Endothelial cell of umbilical vein (primary cell): ENCODE measurements around the gene TECPR2. TPM values are rescaled to one million over a fixed set of nuclear protein-coding genes. Genes with fewer than 3 reads are reported as not detected.

Experiments used
- BruUV-seq: library from RNA; stranded (reverse); fragments of 400-500 nt; replicated peaks from 2 replicates; lab custom pipeline; 2021; lab: Mats Ljungman, UMichigan
- CTCF ChIA-PET: fragments of 300-600, 350-600 bp; sonication (Branson Sonifier 250); formaldehyde crosslinking; loops from one replicate; lab custom pipeline; 2021; ENCODE audit warnings: antibody characterized with exemption, inconsistent platforms; lab: Charles Lee
- POLR2A ChIA-PET: fragments of 300-600, 350-600 bp; sonication (Branson Sonifier 250); formaldehyde crosslinking; loops from one replicate; lab custom pipeline; 2021; ENCODE audit warnings: antibody characterized with exemption, inconsistent platforms; lab: Charles Lee
- DNase-seq: peaks from one replicate; pipeline ENCODE4 v3.0.0-alpha.2; 2011; ENCODE audit warnings: low read depth, low spot score
- FAIRE-seq: peaks from 2 replicates; lab custom pipeline; 2011; peaks lifted over from hg19 to GRCh38; lab: Jason Lieb, UNC
- H2AFZ ChIP-seq: 2 replicates; pipeline ENCODE4 v1.6.0; 2012; ENCODE audit warnings: low read depth, low read length, control low read depth, inconsistent platforms
- H3K27ac ChIP-seq: 2 replicates; pipeline ENCODE4 v1.5.1; 2011; ENCODE audit warnings: low read depth, mild to moderate bottlenecking, control low read depth, low read length, moderate library complexity; ENCODE audit not compliant: insufficient read depth
- H3K27me3 ChIP-seq, 2 experiments: 2 replicates each; pipeline versions ENCODE4 v1.6.0 to v1.6.1; 2011; ENCODE audit warnings: low read length in 2 of 2, mixed read lengths in 1 of 2; ENCODE audit not compliant: control insufficient read depth in 2 of 2, insufficient read depth in 2 of 2
- H3K36me3 ChIP-seq, 2 experiments: 2 replicates in 1 of 2; 3 replicates in 1 of 2; pipeline ENCODE4 v1.5.1; 2011; ENCODE audit warnings: low read length in 2 of 2, mild to moderate bottlenecking in 1 of 2, moderate library complexity in 1 of 2; ENCODE audit not compliant: control insufficient read depth in 2 of 2, insufficient read depth in 2 of 2; ENCODE audit errors: extremely low read depth in 1 of 2
- H3K4me1 ChIP-seq: 3 replicates; pipeline ENCODE4 v1.5.1; 2011; ENCODE audit warnings: mild to moderate bottlenecking, low read length; ENCODE audit not compliant: control insufficient read depth, insufficient read depth; ENCODE audit errors: extremely low read depth
- H3K4me2 ChIP-seq: 2 replicates; pipeline ENCODE4 v1.6.1; 2011; ENCODE audit warnings: low read length, control low read depth, mixed read lengths; ENCODE audit not compliant: insufficient read depth
- H3K4me3 ChIP-seq, 3 experiments: fragments of 200-600 bp in 1 of 3; sonication (generic), shearing (Covaris generic) in 1 of 3; replicated peaks in 1 of 3; 2 replicates each; pipeline ENCODE4 v1.5.1; 2011 to 2016; ENCODE audit warnings: control low read depth in 3 of 3, low read length in 3 of 3, mild to moderate bottlenecking in 2 of 3, inconsistent platforms in 1 of 3, low read depth in 1 of 3, moderate library complexity in 1 of 3; ENCODE audit not compliant: insufficient read depth in 1 of 3
- H3K79me2 ChIP-seq: 2 replicates; pipeline ENCODE4 v1.6.0; 2012; ENCODE audit warnings: low read length, inconsistent platforms; ENCODE audit not compliant: control insufficient read depth, insufficient read depth
- H3K9ac ChIP-seq: replicated peaks from 2 replicates; pipeline ENCODE3; 2011; ENCODE audit warnings: low read length, control low read depth; ENCODE audit not compliant: insufficient read depth; ENCODE audit errors: extremely low read depth
- H3K9me1 ChIP-seq: replicated peaks from 3 replicates; pipeline ENCODE4 v1.6.0; 2011; ENCODE audit warnings: mild to moderate bottlenecking, low read length; ENCODE audit not compliant: control insufficient read depth, insufficient read depth; ENCODE audit errors: extremely low read depth
- H3K9me3 ChIP-seq: replicated peaks from 2 replicates; pipeline ENCODE4 v1.5.1; 2012; ENCODE audit warnings: low read length, inconsistent platforms; ENCODE audit not compliant: control insufficient read depth, insufficient read depth
- H4K20me1 ChIP-seq: replicated peaks from 2 replicates; pipeline ENCODE3; 2011; ENCODE audit warnings: mild to moderate bottlenecking, low read length; ENCODE audit not compliant: control insufficient read depth, insufficient read depth; ENCODE audit errors: extremely low read depth
- CTCF ChIP-seq, 2 donors: IDR thresholded peaks; 1 replicate in 1 of 2; 2 replicates in 1 of 2; pipeline ENCODE4 v1.5.1; 2011; ENCODE audit warnings: low read length in 2 of 2, mild to moderate bottlenecking in 2 of 2, moderate library complexity in 2 of 2, control low read depth in 1 of 2, inconsistent platforms in 1 of 2, low read depth in 1 of 2; ENCODE audit not compliant: insufficient read depth in 1 of 2; ENCODE audit errors: extremely low read depth in 1 of 2
- EZH2 ChIP-seq: IDR thresholded peaks from 2 replicates; pipeline ENCODE4 v1.6.1; 2012; ENCODE audit warnings: borderline replicate concordance, low read depth, mild to moderate bottlenecking, moderate library complexity, low read length, inconsistent platforms; ENCODE audit not compliant: severe bottlenecking
- FOS ChIP-seq: IDR thresholded peaks from 2 replicates; pipeline ENCODE4 v1.6.1; 2011; ENCODE audit warnings: mild to moderate bottlenecking, low read length, moderate library complexity, borderline replicate concordance; ENCODE audit not compliant: insufficient read depth
- GATA2 ChIP-seq: IDR thresholded peaks from 2 replicates; pipeline ENCODE4 v1.7.0; 2011; ENCODE audit warnings: low read depth, mild to moderate bottlenecking, moderate library complexity, mixed read lengths, low read length; ENCODE audit not compliant: insufficient read length, insufficient read depth
- JUN ChIP-seq: IDR thresholded peaks from 2 replicates; pipeline ENCODE4 v1.6.1; 2011; ENCODE audit warnings: borderline replicate concordance, low read depth; ENCODE audit not compliant: insufficient read length, insufficient read depth
- MAX ChIP-seq: IDR thresholded peaks from 2 replicates; pipeline ENCODE4 v1.6.1; 2011; ENCODE audit not compliant: insufficient read depth, insufficient read length
- MYC ChIP-seq: IDR thresholded peaks from one replicate; pipeline ENCODE4 v1.6.1; 2011; ENCODE audit warnings: mild to moderate bottlenecking, low read depth, low read length
- POLR2A ChIP-seq: IDR thresholded peaks from 2 replicates; pipeline ENCODE4 v1.6.1; 2012; ENCODE audit warnings: low read depth, mild to moderate bottlenecking, control low read depth, low read length
- POLR2AphosphoS5 ChIP-seq: IDR thresholded peaks from 2 replicates; pipeline ENCODE4 v1.6.1; 2012; ENCODE audit warnings: low read depth, mild to moderate bottlenecking, control low read depth, low read length, moderate library complexity; ENCODE audit not compliant: insufficient read depth
- dilution Hi-C: fragments of 300-500 bp; cut with MboI; formaldehyde crosslinking; loops from one replicate; pipeline ENCODE4 v1.15.0; 2019; ENCODE audit warnings: low sequenced_read_pairs; ENCODE audit not compliant: extremely low pct_ligation_motif_present
- intact Hi-C: fragments of 100-400 bp; cut with micrococcal nuclease; formaldehyde crosslinking; loops from one replicate; pipeline ENCODE4 v1.10.0; 2022
- polyA plus RNA-seq, 4 experiments: library from polyadenylated mRNA; depleted of rRNA in 3 of 4; stranded (reverse) in 3 of 4; unstranded in 1 of 4; fragments of >200 nt; gene quantifications; 2 replicates each; pipeline versions ENCODE4 v1.2.1 to v1.2.3, GENCODE V29; 2011 to 2012; ENCODE audit warnings: missing spikeins in 1 of 4
- total RNA-seq: library from RNA; stranded (reverse); gene quantifications from 2 replicates; pipeline ENCODE4 v1.2.3, GENCODE V29; 2021

The TECPR2 gene
- total and polyA plus RNA-seq, 2 donors (not counting 3 experiments of a cell fraction or from before 2014, with no cell fraction given): 8.9 to 21.5 TPM

- dilution Hi-C loops: no loop called here
- H3K9me3 ChIP-seq: no peaks in the 10 kb centered on the region
- H3K4me2 ChIP-seq: no peak overlapping the region
- intact Hi-C loops: no loop called here
- no peak overlapping the region for H2AFZ ChIP-seq
- no peak for FAIRE-seq
- DNase-seq: no peak
- no peaks in the 10 kb centered on the region for H3K27me3 ChIP-seq
- peaks cover 0 to 3% of the 10 kb centered on the region in 2 experiments for H3K36me3 ChIP-seq
- no peaks in the 10 kb centered on the region for H3K4me1 ChIP-seq
- no peak overlapping the region for H3K9ac ChIP-seq
- no TSS peak for BruUV-seq
- H3K9me1 ChIP-seq: no peaks in the 10 kb centered on the region
- CTCF ChIA-PET: no interaction called here
- no peaks in the 10 kb centered on the region for H3K79me2 ChIP-seq
- H4K20me1 ChIP-seq: no peaks in the 10 kb centered on the region
- POLR2A ChIA-PET: no interaction called here
- TF ChIP-seq FOS: no peak
- TF ChIP-seq MAX: no peak
- no peak for TF ChIP-seq EZH2
- TF ChIP-seq MYC: no peak
- TF ChIP-seq JUN: no peak
- TF ChIP-seq GATA2: no peak
- TF ChIP-seq CTCF (IDR thresholded peaks at IDR 0.05; ENCODE audit: extremely low read depth in 1 of 2, insufficient read depth in 1 of 2, low read depth in 1 of 2, low read length in 2 of 2): no peak
- no peak for TF ChIP-seq POLR2AphosphoS5
- TF ChIP-seq POLR2A: no peak
- no peak overlapping the region for H3K4me3 ChIP-seq
- no peak overlapping the region for H3K27ac ChIP-seq
These were observed 109.4 kb downstream of the TECPR2 start for GRCh38 chr14:102471921-102472790.
